ENCODE data around the gene USP43. TPM values are rescaled to one million over a fixed set of nuclear protein-coding genes. Genes with fewer than 3 reads are reported as not detected.

USP43 gene
- total RNA-seq, 4 donors from 2014 or later = 0.07 TPM; not detected in 3

DNA sequence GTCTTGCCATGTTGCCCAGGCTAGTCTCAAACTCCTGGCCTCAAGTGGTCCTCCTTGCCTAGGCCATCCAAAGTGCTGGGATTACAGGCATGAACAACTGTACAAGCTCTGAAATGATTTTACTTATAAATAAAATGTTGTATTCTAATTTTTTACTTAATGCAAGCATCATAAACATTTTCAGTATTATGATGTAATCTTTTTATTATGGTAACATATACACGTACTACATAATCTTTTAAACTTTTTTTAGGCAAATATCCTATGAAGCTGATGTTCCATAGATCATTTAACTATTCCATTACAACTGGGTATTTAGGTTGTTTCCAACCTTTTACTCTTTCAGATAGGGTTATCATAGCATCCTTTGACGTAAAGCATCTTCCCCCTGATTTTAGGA, 33.8 kb upstream of the USP43 start:
- TF ChIP-seq POLR2A (IDR thresholded peaks at IDR 0.05) = no peak
- Histone ChIP-seq H3K36me3 (no peaks in the 10 kb centered on the region), H3K9me3 (no peaks in the 10 kb centered on the region), H3K4me3 (no peak overlapping the region), H3K27me3 (no peaks in the 10 kb centered on the region), H3K27ac (no peak overlapping the region), H3K4me1 (no peaks in the 10 kb centered on the region)
- DNase-seq = no peak
- ATAC-seq = no peak
- intact Hi-C loops (cut with DNase I; ENCODE audit: low total_unique reads) = no loop called here
- in situ Hi-C loops (cut with MboI; ENCODE audit: low sequenced_read_pairs in 4 of 4) = no loop called here

GRCh38 chr17:9612006-9612405, 33.3 kb upstream of the USP43 start:
- H3K27me3 ChIP-seq = no peaks in the 10 kb centered on the region
- TF ChIP-seq CTCF (IDR thresholded peaks at IDR 0.05 in 4 of 5, conservative IDR thresholded peaks at IDR 0.05 in 1 of 5) (no peak), POLR2A (IDR thresholded peaks at IDR 0.05) (no peak)
- intact Hi-C loops (cut with DNase I; ENCODE audit: low total_unique reads) (no loop called here), in situ Hi-C loops (cut with MboI; ENCODE audit: low sequenced_read_pairs in 4 of 4) (no loop called here)
- DNase-seq = no peak
- no peaks in the 10 kb centered on the region for H3K36me3 ChIP-seq
- no peak overlapping the region for H3K4me3 ChIP-seq
- H3K4me1 ChIP-seq = no peaks in the 10 kb centered on the region
- no peak for ATAC-seq
- H3K9me3 ChIP-seq = no peaks in the 10 kb centered on the region
- no peak overlapping the region for H3K27ac ChIP-seq

DNA sequence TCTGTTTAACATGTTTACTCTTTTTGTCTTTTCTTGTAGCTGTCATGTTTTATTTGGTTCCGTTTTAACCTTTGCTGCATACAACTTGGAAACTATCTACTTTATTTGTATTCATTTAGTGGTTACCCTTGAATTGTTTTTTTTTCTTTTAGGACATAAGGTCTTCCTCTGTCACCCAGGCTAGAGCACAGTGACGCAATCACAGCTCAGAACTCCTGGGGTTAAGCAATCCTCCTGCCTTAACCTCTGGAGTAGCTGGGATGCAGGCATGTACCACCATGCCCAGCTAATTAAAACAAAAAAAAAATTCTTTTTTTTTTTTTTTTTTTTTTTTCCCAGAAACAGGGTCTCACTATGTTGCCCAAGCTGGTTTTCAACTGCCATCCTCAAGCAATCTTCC, 29.8 kb upstream of the USP43 start:
- intact Hi-C loops (cut with DNase I; ENCODE audit: low total_unique reads) (no loop called here), in situ Hi-C loops (cut with MboI; ENCODE audit: low sequenced_read_pairs in 4 of 4) (no loop called here)
- Histone ChIP-seq H3K4me1 (no peaks in the 10 kb centered on the region), H3K4me3 (no peak overlapping the region), H3K27ac (no peak overlapping the region), H3K27me3 (no peaks in the 10 kb centered on the region), H3K9me3 (no peaks in the 10 kb centered on the region), H3K36me3 (no peaks in the 10 kb centered on the region)
- ATAC-seq (no peak), DNase-seq (no peak)
- TF ChIP-seq POLR2A (IDR thresholded peaks at IDR 0.05) (no peak), CTCF (IDR thresholded peaks at IDR 0.05 in 4 of 5, conservative IDR thresholded peaks at IDR 0.05 in 1 of 5) (no peak)

DNA sequence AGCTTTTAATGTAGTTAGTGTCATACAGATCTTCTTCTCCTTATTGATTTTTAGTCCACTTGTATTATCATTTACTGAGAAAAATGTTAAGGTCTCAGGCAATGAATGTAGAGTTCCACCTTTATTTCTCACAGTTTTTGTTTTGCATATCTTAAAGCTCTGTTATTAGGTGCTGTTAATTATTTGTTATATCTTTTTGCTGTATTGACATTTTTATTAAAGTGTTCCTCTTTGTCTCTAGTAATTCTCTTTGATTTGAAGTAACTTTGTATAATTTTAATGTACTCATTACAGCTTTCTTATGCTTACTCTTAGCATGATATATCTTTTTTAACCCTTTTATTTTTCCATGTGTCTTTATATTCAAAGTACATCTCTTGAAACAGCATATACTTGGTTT, 22.4 kb upstream of the USP43 start:
- no peak overlapping the region for H3K4me3 ChIP-seq
- H3K4me1 ChIP-seq = no peaks in the 10 kb centered on the region
- H3K27me3 ChIP-seq = no peaks in the 10 kb centered on the region
- DNase-seq (no peak), ATAC-seq (no peak)
- peaks cover 0 to 7% (median 0%) of the 10 kb centered on the region in 3 donors for H3K9me3 ChIP-seq
- in situ Hi-C loops (cut with MboI; ENCODE audit: low sequenced_read_pairs in 4 of 4) (no loop called here), intact Hi-C loops (cut with DNase I; ENCODE audit: low total_unique reads) (no loop called here)
- no peaks in the 10 kb centered on the region for H3K36me3 ChIP-seq
- H3K27ac ChIP-seq = no peak overlapping the region
- TF ChIP-seq CTCF (IDR thresholded peaks at IDR 0.05 in 4 of 5, conservative IDR thresholded peaks at IDR 0.05 in 1 of 5) = no peak
- no peak for TF ChIP-seq POLR2A (IDR thresholded peaks at IDR 0.05)

DNA sequence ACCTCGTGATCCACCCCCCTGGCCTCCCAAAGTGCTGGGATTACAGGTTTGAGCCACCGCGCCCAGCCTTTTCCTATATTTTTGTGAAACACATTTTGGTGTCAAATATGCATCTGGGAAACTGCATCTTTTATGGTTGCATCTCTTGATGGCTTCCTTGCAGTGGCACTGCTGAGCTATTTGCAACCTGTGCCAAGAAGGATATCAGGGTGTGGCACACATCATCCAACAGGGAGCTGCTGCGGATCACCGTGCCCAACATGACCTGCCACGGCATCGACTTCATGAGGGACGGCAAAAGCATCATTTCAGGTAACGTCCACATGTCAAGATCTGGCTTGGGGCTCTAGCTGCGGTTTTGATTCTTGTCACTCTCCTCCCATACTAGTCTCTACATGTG, 16.8 kb upstream of the USP43 start:
- Histone ChIP-seq H3K27ac (no peak overlapping the region), H3K4me3 (no peak overlapping the region), H3K9me3 (no peaks in the 10 kb centered on the region), H3K36me3 (no peaks in the 10 kb centered on the region), H3K4me1 (no peaks in the 10 kb centered on the region), H3K27me3 (no peaks in the 10 kb centered on the region)
- in situ Hi-C loops (cut with MboI; ENCODE audit: low sequenced_read_pairs in 4 of 4) = no loop called here
- DNase-seq (no peak), ATAC-seq (no peak)
- TF ChIP-seq POLR2A (IDR thresholded peaks at IDR 0.05) (no peak), CTCF (IDR thresholded peaks at IDR 0.05 in 4 of 5, conservative IDR thresholded peaks at IDR 0.05 in 1 of 5) (no peak)
- intact Hi-C loops (cut with DNase I; ENCODE audit: low total_unique reads) = no loop called here
